ENCODE measurements around the gene PSAP.

Gene PSAP

GRCh38 chr10:71771821-71772617 is 79.0 kb downstream of the PSAP start:
- in situ Hi-C loops (cut with HindIII; ENCODE audit: low sequenced_read_pairs), result no loop called here

- in situ Hi-C loops (cut with HindIII; ENCODE audit: low sequenced_read_pairs), result no loop called here
These were observed 79.8 kb downstream of the PSAP start for GRCh38 chr10:71771204-71771603.

GRCh38 chr10:71770789-71771188 is 80.3 kb downstream of the PSAP start:
- in situ Hi-C loops (cut with HindIII; ENCODE audit: low sequenced_read_pairs), result no loop called here

GRCh38 chr10:71770255-71770654 is 80.8 kb downstream of the PSAP start:
- in situ Hi-C loops (cut with HindIII; ENCODE audit: low sequenced_read_pairs), result no loop called here

- in situ Hi-C loops (cut with HindIII; ENCODE audit: low sequenced_read_pairs), result loop anchor here (5.0 kb wide), 1 partner anchor 47 kb away; no protein-coding TSS in a partner anchor
These were observed 81.7 kb downstream of the PSAP start for GRCh38 chr10:71769279-71769823.

DNA sequence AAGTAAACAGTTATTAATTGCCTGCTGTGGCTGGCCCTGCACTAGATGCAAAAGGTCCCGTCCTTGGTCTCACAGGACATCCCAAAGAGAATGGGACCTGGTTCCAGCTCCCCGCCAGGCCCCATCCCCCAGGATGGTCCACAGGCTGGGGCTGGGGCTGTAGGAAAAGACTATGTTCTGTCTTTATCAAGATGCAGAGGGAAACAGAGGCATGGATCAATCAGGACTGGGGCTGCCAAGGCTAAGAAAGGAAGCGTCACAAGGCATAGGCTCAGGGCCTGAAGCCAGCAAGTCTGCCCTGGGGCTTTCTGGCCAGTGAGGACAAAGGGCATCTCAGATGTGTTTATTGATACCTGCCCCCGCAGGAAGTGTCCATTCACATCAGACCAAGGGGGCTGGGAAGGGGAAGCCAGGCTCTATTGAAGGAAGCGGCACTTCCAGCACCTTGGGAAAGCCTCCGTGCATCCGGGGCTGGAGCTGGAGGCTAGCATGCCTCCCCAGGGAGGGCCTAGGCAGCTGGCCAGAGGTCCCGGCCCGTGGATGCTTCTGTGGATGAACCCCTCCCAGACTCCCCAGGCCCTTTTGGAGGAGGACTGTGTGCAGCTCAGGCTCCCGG is 83.5 kb downstream of the PSAP start:
- in situ Hi-C loops (cut with HindIII; ENCODE audit: low sequenced_read_pairs), result loop anchor here (5.0 kb wide), 1 partner anchor 45 kb away; no protein-coding TSS in a partner anchor

DNA sequence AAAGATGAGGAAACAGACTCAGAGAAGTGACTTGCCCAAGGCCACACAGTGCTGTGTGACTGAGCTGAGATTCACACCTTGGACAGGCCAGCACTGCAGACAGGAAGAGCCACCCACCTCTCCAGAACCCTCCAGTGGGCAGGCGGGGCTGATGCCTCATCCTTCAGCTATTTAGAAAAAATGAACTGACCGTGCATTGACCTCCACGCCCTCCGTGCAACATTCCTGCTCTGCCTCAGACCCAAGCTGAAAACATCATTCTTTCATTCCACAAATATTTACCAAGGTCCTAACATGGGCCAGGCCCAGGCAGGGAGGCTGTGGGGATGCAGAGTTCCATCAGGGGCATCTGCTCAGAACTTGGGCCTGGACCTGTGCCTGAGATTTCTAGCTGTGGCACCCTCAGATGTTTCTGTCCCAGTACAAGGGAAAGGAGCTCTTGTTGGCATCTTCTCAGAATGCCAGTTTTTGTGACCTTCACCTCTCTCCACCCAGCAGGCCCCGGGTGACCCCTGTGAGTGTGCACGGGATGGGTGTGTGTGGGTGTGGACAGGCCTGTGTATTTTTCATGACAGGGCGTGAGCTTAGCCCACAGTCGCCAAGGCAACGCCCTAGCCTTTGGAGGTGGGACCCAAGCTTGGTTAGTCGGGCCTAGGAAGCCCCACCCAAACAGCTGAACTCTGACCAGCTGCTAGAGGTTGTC is 84.2 kb downstream of the PSAP start:
- in situ Hi-C loops (cut with HindIII; ENCODE audit: low sequenced_read_pairs), result loop anchor here (5.0 kb wide), 1 partner anchor 45 kb away; no protein-coding TSS in a partner anchor

Data from endothelial cell of hepatic sinusoid (primary cell).